Neutrophil (primary cell): ENCODE measurements around the gene CDR2.
"Not testable (repeated sequence)": the region's sequence is repeated elsewhere in the genome, so short reads cannot be mapped to it uniquely, and the experiment has no call there.

Experiments used
- H3K27ac ChIP-seq: fragments of 200-600 bp; sonication (generic); 2 replicates; pipeline ENCODE4 v1.5.1; 2016; ENCODE audit warnings: mild to moderate bottlenecking, moderate library complexity
- H3K27me3 ChIP-seq: fragments of 200-600 bp; sonication (generic); 2 replicates; pipeline ENCODE4 v1.6.0; 2016; ENCODE audit warnings: mild to moderate bottlenecking
- H3K36me3 ChIP-seq: fragments of 200-600 bp; sonication (generic); 2 replicates; pipeline ENCODE4 v1.5.1; 2017
- H3K4me1 ChIP-seq, 2 experiments: fragments of 200-600 bp in 1 of 2; sonication (generic) in 1 of 2; 1 replicate in 1 of 2; 2 replicates in 1 of 2; pipeline versions ENCODE4 v1.5.1 to v1.6.1; 2013 to 2016; ENCODE audit warnings: low read depth in 1 of 2, low read length in 1 of 2, mild to moderate bottlenecking in 1 of 2, moderate library complexity in 1 of 2; ENCODE audit not compliant: control insufficient read depth in 1 of 2, insufficient read depth in 1 of 2
- H3K4me3 ChIP-seq, 2 experiments: fragments of 200-600 bp in 1 of 2; sonication (generic) in 1 of 2; 1 replicate in 1 of 2; 2 replicates in 1 of 2; pipeline ENCODE4 v1.5.1; 2013 to 2016; ENCODE audit warnings: low read depth in 1 of 2, low read length in 1 of 2, mild to moderate bottlenecking in 1 of 2, moderate library complexity in 1 of 2
- H3K9me3 ChIP-seq: fragments of 200-600 bp; sonication (generic); 2 replicates; pipeline ENCODE4 v1.5.1; 2016
- TF ChIP-seq, protein P1 (sequence below): fragments of 200-600 bp; sonication (generic); IDR thresholded peaks from 2 replicates; pipeline ENCODE4 v1.5.1; 2016; ENCODE audit warnings: antibody characterized with exemption

Gene CDR2

GRCh38 chr16:22352723-22353122 lies 21.7 kb downstream of the CDR2 start:
- H3K27ac ChIP-seq, result peak overlapping the region; percentile 68
- H3K4me1 ChIP-seq, result peaks cover 8 to 12% of the 10 kb centered on the region in 2 experiments
- TF ChIP-seq, protein P1, sequence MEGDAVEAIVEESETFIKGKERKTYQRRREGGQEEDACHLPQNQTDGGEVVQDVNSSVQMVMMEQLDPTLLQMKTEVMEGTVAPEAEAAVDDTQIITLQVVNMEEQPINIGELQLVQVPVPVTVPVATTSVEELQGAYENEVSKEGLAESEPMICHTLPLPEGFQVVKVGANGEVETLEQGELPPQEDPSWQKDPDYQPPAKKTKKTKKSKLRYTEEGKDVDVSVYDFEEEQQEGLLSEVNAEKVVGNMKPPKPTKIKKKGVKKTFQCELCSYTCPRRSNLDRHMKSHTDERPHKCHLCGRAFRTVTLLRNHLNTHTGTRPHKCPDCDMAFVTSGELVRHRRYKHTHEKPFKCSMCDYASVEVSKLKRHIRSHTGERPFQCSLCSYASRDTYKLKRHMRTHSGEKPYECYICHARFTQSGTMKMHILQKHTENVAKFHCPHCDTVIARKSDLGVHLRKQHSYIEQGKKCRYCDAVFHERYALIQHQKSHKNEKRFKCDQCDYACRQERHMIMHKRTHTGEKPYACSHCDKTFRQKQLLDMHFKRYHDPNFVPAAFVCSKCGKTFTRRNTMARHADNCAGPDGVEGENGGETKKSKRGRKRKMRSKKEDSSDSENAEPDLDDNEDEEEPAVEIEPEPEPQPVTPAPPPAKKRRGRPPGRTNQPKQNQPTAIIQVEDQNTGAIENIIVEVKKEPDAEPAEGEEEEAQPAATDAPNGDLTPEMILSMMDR, result no peak
- H3K4me3 ChIP-seq, result no peak overlapping the region
- no peaks in the 10 kb centered on the region for H3K9me3 ChIP-seq
- peaks cover 21% of the 10 kb centered on the region for H3K36me3 ChIP-seq
- no peaks in the 10 kb centered on the region for H3K27me3 ChIP-seq

- Histone ChIP-seq H3K4me1 (peaks cover 8 to 12% of the 10 kb centered on the region in 2 experiments), H3K4me3 (no peak overlapping the region), H3K36me3 (peaks cover 27% of the 10 kb centered on the region), H3K27ac (no peak overlapping the region), H3K27me3 (no peaks in the 10 kb centered on the region), H3K9me3 (no peaks in the 10 kb centered on the region)
- TF ChIP-seq, protein P1, result no peak
These were observed 22.3 kb downstream of the CDR2 start for GRCh38 chr16:22352140-22352539.

DNA sequence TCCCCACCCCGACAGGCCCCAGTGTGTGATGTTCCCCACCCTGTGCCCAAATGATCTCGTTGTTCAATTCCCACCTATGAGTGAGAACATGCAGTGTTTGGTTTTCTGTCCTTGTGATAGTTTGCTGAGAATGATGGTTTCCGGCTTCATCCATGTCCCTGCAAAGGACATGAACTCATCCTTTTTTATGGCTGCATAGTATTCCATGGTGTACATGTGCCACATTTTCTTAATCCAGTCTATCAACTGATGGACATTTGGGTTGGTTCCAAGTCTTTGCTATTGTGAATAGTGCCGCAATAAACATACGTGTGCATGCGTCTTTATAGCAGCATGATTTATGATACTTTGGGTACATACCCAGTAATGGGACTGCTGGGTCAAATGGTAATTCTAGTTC lies 23.4 kb downstream of the CDR2 start:
- H3K27ac ChIP-seq, H3K4me3 ChIP-seq: not testable (repeated sequence)
- peaks cover 36% of the 10 kb centered on the region for H3K36me3 ChIP-seq

DNA sequence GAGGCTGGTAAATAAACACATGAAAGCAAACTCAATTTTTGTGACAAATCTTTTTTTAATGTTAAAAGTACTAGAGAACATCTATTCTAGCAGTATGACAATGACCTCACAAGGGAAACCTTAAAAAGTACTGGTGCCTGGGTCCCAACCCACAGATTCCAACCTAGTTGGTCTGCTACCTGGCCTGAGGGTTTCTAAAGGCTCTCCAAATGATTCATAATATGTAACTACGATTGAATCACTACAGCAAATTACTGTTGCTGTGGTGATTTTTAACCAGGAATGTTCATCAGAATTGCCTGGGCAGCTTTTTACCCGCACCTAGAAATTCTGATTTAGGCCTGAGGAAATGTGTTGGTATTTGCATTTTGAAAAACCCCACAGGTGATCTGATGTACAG lies 26.1 kb downstream of the CDR2 start:
- Histone ChIP-seq H3K27ac (no peak overlapping the region), H3K4me3 (no peak overlapping the region), H3K4me1 (peaks cover 3% of the 10 kb centered on the region in 2 experiments), H3K9me3 (no peaks in the 10 kb centered on the region), H3K27me3 (no peaks in the 10 kb centered on the region), H3K36me3 (peaks cover 36% of the 10 kb centered on the region)
- TF ChIP-seq, protein P1, result no peak

More for the DNA sequence above, 23.4 kb downstream of the CDR2 start:
- H3K27me3 ChIP-seq, H3K9me3 ChIP-seq: not testable (repeated sequence)
- peaks cover 8 to 12% of the 10 kb centered on the region in 2 experiments for H3K4me1 ChIP-seq

DNA sequence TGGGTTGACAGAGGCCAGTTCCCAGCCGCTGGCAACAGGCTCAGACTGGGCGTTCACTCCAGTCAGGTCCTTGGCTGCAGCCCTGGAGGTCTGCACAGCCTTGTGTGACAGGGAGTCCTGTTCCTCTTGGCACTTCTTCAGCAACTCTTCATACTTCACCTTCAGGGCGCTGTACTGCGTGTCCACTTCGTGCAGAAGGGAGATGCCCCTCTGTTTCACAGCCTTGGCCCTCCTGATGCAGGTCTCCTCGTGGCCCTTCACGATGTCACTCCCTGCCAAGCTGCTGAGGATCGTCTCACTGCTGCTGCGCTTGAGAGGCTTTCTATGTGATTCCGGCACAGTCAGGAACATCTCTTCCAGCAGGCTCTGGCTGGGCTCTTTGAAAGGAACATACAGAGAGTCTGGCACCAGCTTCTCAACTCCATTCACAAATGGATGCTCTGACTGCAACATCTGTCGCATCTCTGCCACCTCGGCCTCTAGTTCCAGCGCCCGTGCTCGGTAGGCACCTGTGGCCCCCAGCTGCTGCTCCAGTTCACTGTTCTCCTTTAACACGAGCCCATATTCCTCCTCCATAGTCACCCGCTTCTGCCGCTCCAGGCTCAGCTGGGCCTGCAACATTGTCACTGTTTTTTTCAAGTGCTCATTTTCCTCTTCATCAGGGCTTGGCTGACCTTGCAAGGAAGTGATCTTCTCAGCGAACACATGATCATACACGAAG lies 27.2 kb downstream of the CDR2 start:
- peaks cover 36% of the 10 kb centered on the region for H3K36me3 ChIP-seq
- H3K4me1 ChIP-seq, result no peaks in the 10 kb centered on the region
- no peaks in the 10 kb centered on the region for H3K9me3 ChIP-seq
- H3K27me3 ChIP-seq, result no peaks in the 10 kb centered on the region
- TF ChIP-seq, protein P1, result no peak
- no peak overlapping the region for H3K27ac ChIP-seq
- no peak overlapping the region for H3K4me3 ChIP-seq

- Histone ChIP-seq H3K9me3 (no peaks in the 10 kb centered on the region), H3K27me3 (no peaks in the 10 kb centered on the region), H3K27ac (no peak overlapping the region), H3K4me1 (no peaks in the 10 kb centered on the region), H3K36me3 (peaks cover 36% of the 10 kb centered on the region), H3K4me3 (no peak overlapping the region)
- TF ChIP-seq, protein P1, result no peak
These were observed 27.9 kb downstream of the CDR2 start for GRCh38 chr16:22346483-22346882.
